ENCODE results near the gene ELANE. TPM values are rescaled to one million over a fixed set of nuclear protein-coding genes. Genes with fewer than 3 reads are reported as not detected.

The ELANE gene
- total and polyA plus RNA-seq, 9 of the 15 experiments (the other 6 are each of a cell fraction or from before 2014, with no cell fraction given): not detected

DNA sequence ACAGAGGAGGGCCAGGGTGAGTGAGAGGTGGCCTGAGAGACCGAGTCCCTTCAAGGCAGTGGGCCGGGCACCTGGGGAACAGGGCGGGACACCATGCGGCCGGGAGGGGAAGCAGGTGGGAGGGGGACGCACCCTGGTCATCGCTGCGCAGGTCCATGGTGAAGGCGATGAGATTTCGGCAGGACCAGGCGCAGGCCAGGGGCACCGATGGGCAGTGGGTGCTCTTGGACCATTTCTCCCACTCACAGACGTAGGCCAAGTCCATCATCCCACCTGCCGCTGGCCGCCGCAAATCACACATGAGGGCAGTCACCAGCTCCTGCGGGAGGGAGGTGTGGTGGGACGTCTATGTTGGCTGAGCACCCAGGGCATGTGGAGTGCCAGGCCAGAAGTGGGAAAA lies 38.7 kb downstream of the ELANE start:
- BruUV-seq (replicated peaks): no TSS peak

More for the DNA sequence above, 38.7 kb downstream of the ELANE start:
- TF ChIP-seq POLR2G (IDR thresholded peaks at IDR 0.05; ENCODE audit: low read depth, low read length) (peak; percentile 21; the same call in 1 of the 2 replicates), TSHZ1 (CRISPR knock-in tag; IDR thresholded peaks at IDR 0.05) (no peak), RBFOX2 (IDR thresholded peaks at IDR 0.05; ENCODE audit: low read depth, low read length) (0 out of 2 replicates have a peak, but pooled peaks have one; percentile 1)
- no peaks in the 10 kb centered on the region for H3K9me3 ChIP-seq (replicated peaks; ENCODE audit: control insufficient read depth, insufficient read depth, low read depth, low read length)
- H3K79me2 ChIP-seq (ENCODE audit: control insufficient read depth, insufficient read depth, low read length): peaks cover 40% of the 10 kb centered on the region
- no peak overlapping the region for H3K4me2 ChIP-seq (ENCODE audit: insufficient read depth, low read length)
- FAIRE-seq (no peak), ATAC-seq (no peak), DNase-seq (ENCODE audit: extremely low read depth in 1 of 4, low spot score in 3 of 4) (no peak)
- 93% methylated on average over 16 of the region's 18 CpGs for WGBS (ENCODE audit: insufficient coverage, low coverage, missing lambda C conversion rate)
- H4K20me1 ChIP-seq (replicated peaks; ENCODE audit: control insufficient read depth, insufficient read depth, low read length): peaks cover 6% of the 10 kb centered on the region
- CTCF ChIA-PET (ENCODE audit: low intra/inter-chr PET ratio): no interaction called here
- POLR2A ChIA-PET: interaction anchor here (0.5 to 0.6 kb wide), 2 partner anchors 11 to 12 kb away, joined by 3 read pairs; no protein-coding TSS in a partner anchor
- no peaks in the 10 kb centered on the region for H3K9me1 ChIP-seq (ENCODE audit: control insufficient read depth, insufficient read depth, low read length)
- in situ Hi-C loops (cut with MboI): no loop called here
- intact Hi-C loops (cut with micrococcal nuclease): no loop called here
- H3K9ac ChIP-seq (ENCODE audit: insufficient read depth in 1 of 2, low read depth in 2 of 2, low read length in 2 of 2): 0 out of 4 replicates have a peak overlapping the region, but pooled peaks of 1 of the 2 experiments have one; percentile 2
- peaks cover 46% of the 10 kb centered on the region; the same call in 2 of the 3 replicates for H3K36me3 ChIP-seq (ENCODE audit: control insufficient read depth, insufficient read depth, low read length)
- no peak overlapping the region for H3K27ac ChIP-seq (ENCODE audit: extremely low read depth, low read depth, low read length)
- H3K4me1 ChIP-seq (replicated peaks in 1 of 2; ENCODE audit: control insufficient read depth in 2 of 2, insufficient read depth in 2 of 2, low read length in 2 of 2): peaks cover 9 to 61% of the 10 kb centered on the region in 2 experiments; a peak in 4 of 5 replicates
- H3K27me3 ChIP-seq (ENCODE audit: control insufficient read depth in 2 of 2, insufficient read depth in 2 of 2, low read length in 2 of 2): no peaks in the 10 kb centered on the region
- H2AFZ ChIP-seq (ENCODE audit: low read depth, low read length): no peak overlapping the region
- H3K4me3 ChIP-seq: no peak overlapping the region
